ENCODE data around the gene TMEM63A.
"Not testable (repeated sequence)": the region's sequence is repeated elsewhere in the genome, so short reads cannot be mapped to it uniquely, and the experiment has no call there.

Gene TMEM63A

GRCh38 chr1:225842788-225843425, 39.3 kb downstream of the TMEM63A start:
- no peak for DNase-seq

GRCh38 chr1:225842074-225842473, 40.1 kb downstream of the TMEM63A start:
- no peak for DNase-seq

- DNase-seq: no peak
Observed at GRCh38 chr1:225840713-225841112, 41.5 kb downstream of the TMEM63A start.

DNA sequence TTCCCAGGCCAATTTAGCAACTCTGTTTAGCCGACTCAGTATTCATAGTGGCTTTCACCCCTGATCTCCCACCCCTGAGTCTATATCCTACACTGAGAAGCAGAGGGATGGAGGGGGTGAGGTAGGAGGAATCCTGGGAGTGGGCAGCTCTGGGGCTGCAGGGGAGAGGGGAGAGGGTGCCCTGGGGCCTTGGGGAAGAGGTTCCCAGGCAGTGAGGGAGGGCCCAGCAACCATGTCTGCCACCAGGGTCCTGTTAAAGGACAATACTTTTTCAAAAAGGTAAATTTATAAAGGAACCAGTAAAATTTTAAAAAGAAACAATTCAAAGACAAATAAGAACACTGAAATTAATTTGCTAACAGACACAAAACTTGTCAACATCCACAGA, 42.0 kb downstream of the TMEM63A start:
- DNase-seq: no peak

DNA sequence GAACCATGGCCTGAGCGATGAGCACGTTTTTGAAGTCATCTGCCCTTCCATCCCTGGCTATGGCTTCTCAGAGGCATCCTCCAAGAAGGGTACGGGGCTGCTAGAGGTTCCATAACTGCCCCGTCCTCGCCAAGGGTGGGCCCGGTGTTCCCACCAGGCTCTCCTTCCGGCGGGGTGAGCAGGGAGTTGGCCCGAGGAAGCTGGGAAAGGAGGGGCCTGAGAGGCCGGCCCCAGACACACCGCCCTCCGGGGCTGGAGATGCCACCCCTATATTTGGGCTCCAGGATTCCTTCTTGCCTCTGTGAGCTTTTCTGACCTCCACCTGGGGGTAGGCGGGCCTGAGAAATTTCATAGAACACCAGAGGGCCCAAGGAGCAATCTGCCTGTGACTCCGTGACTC, 43.4 kb downstream of the TMEM63A start:
- no peak for DNase-seq

- not testable (repeated sequence) for DNase-seq
Observed at GRCh38 chr1:225836296-225836695, 45.9 kb downstream of the TMEM63A start.

DNA sequence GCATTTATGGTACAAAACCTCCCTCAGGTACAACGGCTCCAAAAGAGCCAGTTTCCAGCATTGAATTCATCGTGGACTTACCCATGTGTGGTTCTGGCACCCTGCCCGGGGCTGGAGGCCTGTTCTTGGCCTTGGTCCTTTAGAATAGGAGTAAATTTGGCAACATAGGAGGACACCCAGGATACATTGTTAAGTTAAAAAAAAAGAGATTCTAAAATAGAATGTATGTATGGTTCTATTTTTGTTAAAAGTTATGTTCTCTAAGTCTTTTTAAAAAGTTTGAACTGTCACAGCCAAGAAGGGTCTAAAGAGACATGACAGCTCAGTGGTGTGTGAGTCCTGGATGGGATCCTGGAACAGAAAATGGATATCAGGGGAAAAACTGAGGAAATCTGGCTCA, 46.3 kb downstream of the TMEM63A start:
- no peak for DNase-seq

DNA sequence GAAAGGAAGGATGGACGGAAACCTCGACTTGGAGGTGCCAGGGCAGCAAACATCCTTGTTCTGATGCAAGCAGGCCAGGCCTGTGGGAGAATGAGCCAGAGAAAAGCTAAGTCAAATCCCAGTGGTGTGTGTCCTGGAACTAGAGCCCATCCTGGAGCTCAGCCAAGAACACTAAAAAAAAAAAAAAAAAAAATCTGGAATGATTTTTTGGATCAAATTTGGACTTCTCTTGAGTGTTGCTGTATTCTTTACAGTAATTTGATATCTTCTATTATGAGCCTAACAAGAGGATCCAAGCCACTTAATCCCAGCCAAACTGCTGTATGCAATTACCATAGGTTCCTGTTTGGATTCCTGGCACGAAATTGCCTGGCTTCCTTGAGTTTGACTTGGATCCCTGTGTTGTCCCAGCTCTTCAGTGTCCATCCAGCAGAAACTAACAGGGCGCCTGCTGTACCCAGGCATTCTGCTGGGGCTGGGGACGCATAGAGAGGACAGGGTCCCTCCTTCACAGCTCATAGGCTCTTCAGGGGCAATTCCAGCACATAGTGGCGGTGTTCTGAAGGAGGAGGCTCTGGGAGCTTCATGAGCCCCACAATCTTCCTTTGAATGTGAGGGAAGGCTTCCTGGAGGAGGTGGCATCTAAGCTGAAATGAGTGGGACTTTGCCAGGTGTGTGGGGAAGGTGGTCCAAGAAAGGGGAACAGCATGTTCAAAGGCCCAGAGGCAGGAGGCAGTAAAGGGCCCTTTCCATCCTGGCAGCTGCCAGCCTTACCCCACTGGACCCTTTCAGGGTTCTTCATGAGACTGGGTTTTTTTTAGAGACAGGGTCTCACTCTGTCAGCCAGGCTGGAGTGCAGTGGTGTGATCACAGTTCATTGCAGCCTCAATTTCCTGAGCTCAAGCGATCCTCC, 47.5 kb downstream of the TMEM63A start:
- no peak for DNase-seq

- DNase-seq: no peak
Observed at GRCh38 chr1:225830841-225831240, 51.3 kb downstream of the TMEM63A start.

DNA sequence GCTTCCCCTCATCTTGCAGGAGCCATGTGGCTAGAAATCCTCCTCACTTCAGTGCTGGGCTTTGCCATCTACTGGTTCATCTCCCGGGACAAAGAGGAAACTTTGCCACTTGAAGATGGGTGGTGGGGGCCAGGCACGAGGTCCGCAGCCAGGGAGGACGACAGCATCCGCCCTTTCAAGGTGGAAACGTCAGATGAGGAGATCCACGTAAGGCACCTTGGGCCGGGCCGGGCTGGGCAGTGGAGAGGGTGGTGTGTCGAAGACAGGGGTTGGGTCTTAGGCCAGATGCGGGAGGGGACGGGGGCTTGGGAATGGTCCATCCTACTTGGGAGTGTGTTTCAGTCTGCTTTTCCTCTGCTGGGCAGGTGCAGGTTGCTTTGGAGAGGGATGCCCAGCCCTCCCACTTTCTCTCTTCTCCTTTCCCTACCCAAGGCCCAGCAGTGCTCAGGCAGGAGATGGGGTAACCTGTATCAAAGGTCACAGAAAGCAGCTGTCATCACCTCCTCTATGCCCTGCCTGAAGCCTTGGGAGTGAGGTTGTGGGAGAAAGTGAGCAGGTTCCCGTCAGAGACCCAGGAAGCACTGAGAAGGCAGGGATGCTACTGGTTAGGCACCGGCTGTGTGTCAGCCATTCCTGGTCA, 53.4 kb downstream of the TMEM63A start:
- no peak for DNase-seq

DNA sequence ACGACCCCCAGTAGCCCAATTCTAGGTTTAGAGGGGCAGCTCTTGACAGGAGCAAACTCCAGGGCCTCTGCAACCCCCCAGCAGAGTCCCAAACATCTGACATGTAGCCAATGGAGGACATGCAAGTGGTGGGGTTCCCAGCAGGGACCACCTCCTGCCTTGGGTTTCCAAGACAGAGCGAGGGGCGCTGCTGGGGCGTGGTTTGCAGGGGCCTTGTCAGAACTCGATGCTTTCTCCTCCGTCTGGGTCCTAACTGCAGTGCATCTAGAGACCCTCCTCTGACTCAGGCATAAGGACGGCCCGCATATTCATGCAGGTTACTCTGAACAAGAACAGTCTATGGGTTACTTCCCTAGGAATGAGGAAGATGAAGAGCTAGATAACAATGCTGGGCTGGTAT, 55.1 kb downstream of the TMEM63A start:
- DNase-seq: no peak

DNA sequence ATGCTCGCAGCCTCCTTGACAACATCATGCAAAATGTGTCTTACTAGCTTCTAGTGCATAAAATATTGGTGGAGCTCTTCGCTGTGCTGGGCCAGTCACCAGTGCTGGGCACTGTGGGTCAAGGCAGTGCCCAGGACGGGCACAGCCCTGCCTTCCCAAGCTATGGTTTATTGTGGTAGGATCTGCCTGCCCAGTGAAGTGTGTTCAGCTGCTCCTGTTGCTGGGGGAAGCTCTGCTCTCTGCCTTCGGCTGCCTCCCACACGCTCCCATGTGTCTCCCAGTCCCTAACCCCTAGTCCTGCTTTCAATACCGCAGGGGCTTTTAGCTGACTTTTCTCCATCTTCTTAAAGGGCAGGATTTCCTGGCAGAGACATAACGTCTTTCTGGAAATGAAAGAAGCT, 56.6 kb downstream of the TMEM63A start:
- peak; percentile 43 for DNase-seq

- peak; percentile 22 for DNase-seq
Observed at GRCh38 chr1:225825078-225825477, 57.1 kb downstream of the TMEM63A start.

- no peak for DNase-seq
Observed at GRCh38 chr1:225824533-225824941, 57.6 kb downstream of the TMEM63A start.

DNA sequence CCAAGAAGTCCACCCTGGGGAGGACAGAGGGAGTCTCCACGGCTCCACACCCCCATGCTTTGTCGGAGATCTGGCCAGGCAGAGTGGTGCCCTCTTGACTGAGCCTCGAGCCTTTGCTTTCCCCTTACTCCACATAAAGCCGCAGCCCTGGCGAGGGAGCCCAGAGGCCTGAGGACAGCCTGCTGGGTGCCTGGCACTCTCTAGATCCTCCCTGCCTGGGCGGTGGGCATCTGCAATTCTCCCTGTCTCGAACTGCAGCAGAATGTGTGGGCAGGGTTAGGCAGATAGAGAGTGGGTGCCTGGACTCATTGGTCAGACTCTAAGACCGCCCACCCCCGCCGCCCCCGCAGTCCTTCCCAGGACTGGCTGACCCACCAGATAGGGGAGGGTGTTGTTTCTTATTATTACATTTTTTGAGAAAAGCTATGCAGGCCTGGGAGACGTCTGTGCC, 58.3 kb downstream of the TMEM63A start:
- no peak for DNase-seq

- no peak for DNase-seq
Observed at GRCh38 chr1:225822655-225823403, 59.4 kb downstream of the TMEM63A start.

GRCh38 chr1:225820522-225821120, 61.6 kb downstream of the TMEM63A start:
- no peak for DNase-seq

- no peak for DNase-seq
Observed at GRCh38 chr1:225819346-225820192, 62.6 kb downstream of the TMEM63A start.

DNA sequence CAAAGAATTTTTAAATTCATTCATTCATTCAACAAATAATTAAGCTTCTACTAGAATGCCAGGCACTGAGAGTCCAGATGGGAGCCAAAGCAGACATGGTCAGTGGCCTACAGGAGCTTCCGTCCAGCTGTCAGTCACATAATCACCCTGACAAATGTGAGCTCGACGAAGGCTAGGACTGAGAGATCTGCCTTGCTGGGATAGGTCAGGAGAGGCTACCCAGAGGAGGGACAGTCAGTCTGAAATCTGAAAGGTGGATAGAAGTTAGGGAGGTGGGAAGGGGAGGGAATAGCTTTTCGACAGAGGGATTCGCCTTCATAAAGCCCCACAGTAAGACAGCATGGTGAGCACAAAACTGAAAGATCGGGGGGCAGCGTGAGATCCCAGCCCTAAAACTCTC, 64.0 kb downstream of the TMEM63A start:
- DNase-seq: no peak

DNA sequence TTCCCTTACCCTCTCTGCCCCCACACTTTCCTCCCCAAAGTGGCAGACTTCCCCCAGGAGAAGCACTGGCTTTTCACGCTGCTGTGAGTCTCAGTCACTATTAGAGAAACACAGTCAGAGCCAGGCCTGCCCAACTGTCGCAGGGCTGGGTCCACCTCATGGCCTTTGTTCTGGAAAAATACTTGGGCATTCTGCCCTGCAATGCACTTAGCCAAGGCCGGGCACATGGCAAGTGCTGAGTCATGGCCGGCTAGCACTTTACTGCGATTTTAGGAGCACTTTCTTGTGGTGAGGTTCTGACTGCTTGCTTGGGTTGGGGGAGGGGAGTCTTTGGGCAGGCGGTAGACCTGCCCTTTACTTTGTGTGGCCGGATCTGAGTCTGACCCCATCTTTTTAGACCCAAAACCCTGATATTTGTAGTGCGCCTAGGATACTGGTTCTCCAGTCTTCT, 64.5 kb downstream of the TMEM63A start:
- no peak for DNase-seq
